OCI-LY1 (cell line): ENCODE data around the gene TIMM8B.
"Not testable (repeated sequence)": the region's sequence is repeated elsewhere in the genome, so short reads cannot be mapped to it uniquely, and the experiment has no call there.

Experiments used
- H2AFZ ChIP-seq: fragments of 200-600 bp; sonication (generic), shearing (Covaris generic); 2 replicates; pipeline ENCODE4 v1.6.0; 2014; ENCODE audit warnings: antibody characterized with exemption, mild to moderate bottlenecking, low read length
- H3F3A ChIP-seq: fragments of 200-600 bp; sonication (generic), shearing (Covaris generic); 2 replicates; pipeline ENCODE4 v1.6.0; 2014; ENCODE audit warnings: mild to moderate bottlenecking, antibody characterized with exemption, low read length, moderate library complexity; ENCODE audit not compliant: insufficient read depth
- H3K27ac ChIP-seq: fragments of 200-600 bp; sonication (generic); 2 replicates; pipeline ENCODE4 v1.5.1; 2014; ENCODE audit warnings: low read length, mixed run types, mild to moderate bottlenecking, low read depth; ENCODE audit not compliant: poor library complexity, severe bottlenecking
- H3K27me3 ChIP-seq: fragments of 200-600 bp; sonication (generic); 2 replicates; pipeline ENCODE4 v1.6.0; 2014; ENCODE audit warnings: antibody characterized with exemption, mild to moderate bottlenecking, low read length, moderate library complexity; ENCODE audit not compliant: insufficient read depth
- H3K36me3 ChIP-seq: fragments of 200-600 bp; sonication (generic); 2 replicates; pipeline ENCODE4 v1.6.1; 2014; ENCODE audit warnings: mild to moderate bottlenecking, antibody characterized with exemption, low read length, moderate library complexity, mixed read lengths; ENCODE audit not compliant: insufficient read depth
- H3K4me1 ChIP-seq: fragments of 200-600 bp; sonication (generic); 2 replicates; pipeline ENCODE4 v1.5.1; 2014; ENCODE audit warnings: mild to moderate bottlenecking, low read length, moderate library complexity; ENCODE audit not compliant: insufficient read depth, severe bottlenecking
- H3K4me2 ChIP-seq: fragments of 200-600 bp; sonication (generic), shearing (Covaris generic); 2 replicates; pipeline ENCODE4 v1.6.1; 2014; ENCODE audit warnings: low read length
- H3K4me3 ChIP-seq: fragments of 200-600 bp; sonication (generic); 2 replicates; pipeline ENCODE4 v1.5.1; 2014; ENCODE audit warnings: low read length, low read depth, mild to moderate bottlenecking, mixed read lengths; ENCODE audit not compliant: poor library complexity, severe bottlenecking
- H3K79me2 ChIP-seq: fragments of 200-600 bp; shearing (Covaris generic); 2 replicates; pipeline ENCODE4 v1.6.1; 2016; ENCODE audit warnings: mixed run types, low read length, mixed read lengths; ENCODE audit not compliant: insufficient read depth
- H3K9ac ChIP-seq: fragments of 200-600 bp; sonication (generic), shearing (Covaris generic); 2 replicates; pipeline ENCODE4 v1.6.1; 2014; ENCODE audit warnings: mild to moderate bottlenecking, low read length, mixed read lengths
- H3K9me2 ChIP-seq: fragments of 200-600 bp; sonication (generic), shearing (Covaris generic); 2 replicates; pipeline ENCODE4 v1.6.1; 2014; ENCODE audit warnings: low read depth, mild to moderate bottlenecking, low read length, mixed read lengths
- H3K9me3 ChIP-seq: fragments of 200-600 bp; shearing (Covaris generic); 2 replicates; pipeline ENCODE4 v1.6.1; 2014; ENCODE audit warnings: low read length, mixed read lengths
- H4K20me1 ChIP-seq: fragments of 200-600 bp; sonication (generic), shearing (Covaris generic); 2 replicates; pipeline ENCODE4 v1.6.0; 2016; ENCODE audit warnings: mild to moderate bottlenecking, low read length; ENCODE audit not compliant: insufficient read depth
- CTCF ChIP-seq: fragments of 200-600 bp; sonication (generic), shearing (Covaris generic); IDR thresholded peaks from 2 replicates; pipeline ENCODE4 v1.5.1; 2017; ENCODE audit warnings: mild to moderate bottlenecking, antibody characterized with exemption, low read length, moderate library complexity, mixed read lengths
- EZH2 ChIP-seq: fragments of 200-600 bp; sonication (generic), shearing (Covaris generic); IDR thresholded peaks from 2 replicates; pipeline ENCODE4 v1.8.0; 2017; ENCODE audit warnings: borderline replicate concordance, mixed run types, mild to moderate bottlenecking, antibody characterized with exemption, low read length, moderate library complexity, mixed read lengths

TIMM8B gene

GRCh38 chr11:112051768-112052167 lies 34.8 kb downstream of the TIMM8B start:
- no peak overlapping the region for H2AFZ ChIP-seq
- no peaks in the 10 kb centered on the region for H3K9me2 ChIP-seq
- peaks cover 11% of the 10 kb centered on the region for H3K4me1 ChIP-seq
- no peak overlapping the region for H3K4me3 ChIP-seq
- peak overlapping the region; percentile 41 for H3K27ac ChIP-seq
- peaks cover 90% of the 10 kb centered on the region for H3K36me3 ChIP-seq
- H3K27me3 ChIP-seq: no peaks in the 10 kb centered on the region
- H3F3A ChIP-seq: no peaks in the 10 kb centered on the region
- H3K79me2 ChIP-seq: 0 out of 2 replicates have a peak, but pooled peaks cover 8% of the 10 kb centered on the region
- TF ChIP-seq CTCF: no peak
- no peak for TF ChIP-seq EZH2
- no peak overlapping the region for H3K9ac ChIP-seq
- no peaks in the 10 kb centered on the region for H4K20me1 ChIP-seq
- H3K4me2 ChIP-seq: no peak overlapping the region
- H3K9me3 ChIP-seq: no peaks in the 10 kb centered on the region

- TF ChIP-seq EZH2 (no peak), CTCF (no peak)
- Histone ChIP-seq H3K4me2 (peak overlapping the region; percentile 13; the same call in 1 of the 2 replicates), H4K20me1 (no peaks in the 10 kb centered on the region), H3K27me3 (no peaks in the 10 kb centered on the region), H3K27ac (peak overlapping the region; percentile 41), H2AFZ (no peak overlapping the region), H3K9me2 (no peaks in the 10 kb centered on the region), H3K9ac (no peak overlapping the region), H3K4me1 (peaks cover 11% of the 10 kb centered on the region), H3K79me2 (0 out of 2 replicates have a peak, but pooled peaks cover 8% of the 10 kb centered on the region), H3K36me3 (peaks cover 91% of the 10 kb centered on the region), H3F3A (no peaks in the 10 kb centered on the region), H3K9me3 (no peaks in the 10 kb centered on the region), H3K4me3 (no peak overlapping the region)
Observed at GRCh38 chr11:112050721-112051120, 35.8 kb downstream of the TIMM8B start.

GRCh38 chr11:112049777-112050176 lies 36.8 kb downstream of the TIMM8B start:
- Histone ChIP-seq H3K27ac (no peak overlapping the region), H3F3A (no peaks in the 10 kb centered on the region), H4K20me1 (no peaks in the 10 kb centered on the region), H3K4me3 (no peak overlapping the region), H3K9ac (no peak overlapping the region), H3K79me2 (0 out of 2 replicates have a peak, but pooled peaks cover 8% of the 10 kb centered on the region), H3K4me1 (peaks cover 11% of the 10 kb centered on the region), H3K4me2 (no peak overlapping the region), H3K9me2 (no peaks in the 10 kb centered on the region), H2AFZ (no peak overlapping the region), H3K27me3 (no peaks in the 10 kb centered on the region), H3K9me3 (no peaks in the 10 kb centered on the region), H3K36me3 (peaks cover 98% of the 10 kb centered on the region)
- TF ChIP-seq EZH2: no peak
- no peak for TF ChIP-seq CTCF

- not testable (repeated sequence) for H3K4me3 ChIP-seq, H2AFZ ChIP-seq, H3K4me2 ChIP-seq, H4K20me1 ChIP-seq, H3K27me3 ChIP-seq, H3K9ac ChIP-seq, H3K27ac ChIP-seq, H3F3A ChIP-seq, H3K9me3 ChIP-seq, H3K9me2 ChIP-seq, H3K79me2 ChIP-seq
- H3K4me1 ChIP-seq: peaks cover 11% of the 10 kb centered on the region
- H3K36me3 ChIP-seq: peaks cover 100% of the 10 kb centered on the region
Observed at GRCh38 chr11:112048256-112048655, 38.3 kb downstream of the TIMM8B start.

- not testable (repeated sequence) for H3K9me2 ChIP-seq, H3K4me2 ChIP-seq, H3F3A ChIP-seq, H3K4me3 ChIP-seq, H3K27me3 ChIP-seq, H2AFZ ChIP-seq, H4K20me1 ChIP-seq, H3K9ac ChIP-seq, H3K27ac ChIP-seq, H3K9me3 ChIP-seq
- Histone ChIP-seq H3K4me1 (peaks cover 11% of the 10 kb centered on the region), H3K79me2 (peaks cover 14% of the 10 kb centered on the region; the same call in 1 of the 2 replicates), H3K36me3 (peaks cover 100% of the 10 kb centered on the region)
Observed at GRCh38 chr11:112046647-112047046, 39.9 kb downstream of the TIMM8B start.
